ES-I3 (cell line): ENCODE data around the gene KRT9.
"Not testable (repeated sequence)": the region's sequence is repeated elsewhere in the genome, so short reads cannot be mapped to it uniquely, and the experiment has no call there.

Source experiments
- H3K36me3 ChIP-seq: 2 replicates; pipeline ENCODE4 v1.6.1; 2013; ENCODE audit warnings: mild to moderate bottlenecking, low read length, control low read depth, moderate library complexity; ENCODE audit not compliant: insufficient read depth
- H3K4me1 ChIP-seq: 2 replicates; pipeline ENCODE4 v1.6.1; 2013; ENCODE audit warnings: mild to moderate bottlenecking, control low read depth, low read length; ENCODE audit not compliant: insufficient read depth
- H3K9ac ChIP-seq: 2 replicates; pipeline ENCODE4 v1.6.1; 2013; ENCODE audit warnings: low read depth, mild to moderate bottlenecking, low read length, moderate library complexity
- H3K9me3 ChIP-seq: 2 replicates; pipeline ENCODE4 v1.6.1; 2013; ENCODE audit warnings: mild to moderate bottlenecking, low read length, moderate library complexity; ENCODE audit not compliant: control insufficient read depth, insufficient read depth

Gene KRT9

GRCh38 chr17:41588126-41588810 is 16.4 kb upstream of the KRT9 start:
- Histone ChIP-seq H3K4me1 (no peaks in the 10 kb centered on the region; the same call in 1 of the 2 replicates), H3K36me3 (no peaks in the 10 kb centered on the region), H3K9ac (no peak overlapping the region), H3K9me3 (no peaks in the 10 kb centered on the region)

- Histone ChIP-seq H3K9ac (no peak within 1 kb of the TSS), H3K9me3 (no peaks in the 10 kb centered on the region), H3K36me3 (no peaks in the 10 kb centered on the region), H3K4me1 (no peaks in the 10 kb centered on the region)
Measured at GRCh38 chr17:41586863-41587495, 15.1 kb upstream of the KRT9 start, which contains the start of gene KRT14. KRT14 (minus strand) TSS chr17:41586895; CDS start chr17:41586834, 61 bp downstream.

GRCh38 chr17:41585301-41586056 is 13.6 kb upstream of the KRT9 start:
- Histone ChIP-seq H3K4me1 (no peaks in the 10 kb centered on the region), H3K9me3 (no peaks in the 10 kb centered on the region), H3K9ac (no peak overlapping the region), H3K36me3 (no peaks in the 10 kb centered on the region)

GRCh38 chr17:41584331-41584927 is 12.6 kb upstream of the KRT9 start:
- H3K36me3 ChIP-seq, H3K9me3 ChIP-seq, H3K4me1 ChIP-seq, H3K9ac ChIP-seq: not testable (repeated sequence)

GRCh38 chr17:41583137-41584127 is 11.6 kb upstream of the KRT9 start:
- no peak overlapping the region for H3K9ac ChIP-seq
- peaks cover 4% of the 10 kb centered on the region; the same call in 1 of the 2 replicates for H3K4me1 ChIP-seq
- H3K9me3 ChIP-seq = no peaks in the 10 kb centered on the region
- no peaks in the 10 kb centered on the region for H3K36me3 ChIP-seq

GRCh38 chr17:41582061-41582968 is 10.5 kb upstream of the KRT9 start:
- H3K4me1 ChIP-seq, H3K9ac ChIP-seq, H3K9me3 ChIP-seq, H3K36me3 ChIP-seq: not testable (repeated sequence)

- Histone ChIP-seq H3K36me3 (no peaks in the 10 kb centered on the region), H3K4me1 (peaks cover 4% of the 10 kb centered on the region; the same call in 1 of the 2 replicates), H3K9me3 (no peaks in the 10 kb centered on the region), H3K9ac (no peak overlapping the region)
Measured at GRCh38 chr17:41581366-41582060, 9.7 kb upstream of the KRT9 start.

GRCh38 chr17:41580687-41581365 is 9.0 kb upstream of the KRT9 start:
- Histone ChIP-seq H3K9ac (no peak overlapping the region), H3K4me1 (peaks cover 4% of the 10 kb centered on the region; the same call in 1 of the 2 replicates), H3K9me3 (no peaks in the 10 kb centered on the region), H3K36me3 (no peaks in the 10 kb centered on the region)

- Histone ChIP-seq H3K4me1 (peaks cover 4% of the 10 kb centered on the region; the same call in 1 of the 2 replicates), H3K9me3 (no peaks in the 10 kb centered on the region), H3K36me3 (no peaks in the 10 kb centered on the region), H3K9ac (no peak overlapping the region)
Measured at GRCh38 chr17:41580244-41580575, 8.4 kb upstream of the KRT9 start.

GRCh38 chr17:41579484-41580243 is 7.8 kb upstream of the KRT9 start:
- H3K9me3 ChIP-seq = no peaks in the 10 kb centered on the region
- peak overlapping the region; percentile 18; the same call in 1 of the 2 replicates for H3K9ac ChIP-seq
- H3K36me3 ChIP-seq = no peaks in the 10 kb centered on the region
- peaks cover 4% of the 10 kb centered on the region; the same call in 1 of the 2 replicates for H3K4me1 ChIP-seq

- Histone ChIP-seq H3K4me1 (peaks cover 4% of the 10 kb centered on the region; the same call in 1 of the 2 replicates), H3K9me3 (no peaks in the 10 kb centered on the region), H3K9ac (peak overlapping the region; percentile 18; the same call in 1 of the 2 replicates), H3K36me3 (no peaks in the 10 kb centered on the region)
Measured at GRCh38 chr17:41578971-41579370, 7.1 kb upstream of the KRT9 start.
